SW480 (cell line): ENCODE measurements around the gene FBF1.
A peak's percentile ranks its signal among the peaks of the same experiment; 100 is the strongest.

ENCODE experiments used
- DNase-seq: peaks from one replicate; pipeline ENCODE4 v3.0.0-alpha.2; 2016; ENCODE audit warnings: low spot score

FBF1 gene

DNA sequence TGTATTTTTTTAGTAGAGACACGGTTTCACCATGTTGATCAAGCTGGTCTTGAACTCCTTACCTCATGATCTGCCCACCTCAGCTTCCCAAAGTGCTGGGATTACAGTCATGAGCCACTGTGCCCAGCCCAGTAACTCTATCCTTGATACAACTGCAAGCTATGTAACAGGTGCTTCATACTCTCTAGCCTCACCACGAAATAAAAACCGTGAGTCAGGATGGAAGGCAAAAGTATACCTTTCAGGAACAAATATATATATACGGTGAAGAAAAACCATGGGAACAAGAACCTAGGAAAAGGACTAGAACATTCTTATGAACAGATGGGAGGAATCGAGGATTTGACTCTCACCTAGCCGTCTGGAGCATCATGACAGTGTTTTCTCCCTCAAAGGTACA is 9.6 kb upstream of the FBF1 start:
- no peak for DNase-seq

DNA sequence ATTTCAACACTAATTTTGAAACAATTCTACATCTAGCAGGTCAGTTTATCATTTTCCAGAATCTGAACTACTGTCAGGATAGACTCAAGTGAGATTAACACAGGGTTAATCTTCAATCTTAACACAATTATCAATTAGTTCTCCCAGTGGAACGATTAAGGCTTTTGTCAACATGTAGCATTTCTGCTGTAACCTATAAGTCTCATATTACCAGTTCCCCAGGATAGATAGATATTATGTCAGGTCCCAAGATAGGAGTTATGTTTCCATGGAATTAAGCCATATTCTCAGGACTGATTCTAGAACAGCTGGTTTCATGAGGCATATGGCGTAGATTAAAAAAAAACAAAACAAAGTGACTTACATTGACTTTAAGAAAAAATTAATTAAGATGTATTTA is 4.4 kb upstream of the FBF1 start:
- no peak for DNase-seq

DNA sequence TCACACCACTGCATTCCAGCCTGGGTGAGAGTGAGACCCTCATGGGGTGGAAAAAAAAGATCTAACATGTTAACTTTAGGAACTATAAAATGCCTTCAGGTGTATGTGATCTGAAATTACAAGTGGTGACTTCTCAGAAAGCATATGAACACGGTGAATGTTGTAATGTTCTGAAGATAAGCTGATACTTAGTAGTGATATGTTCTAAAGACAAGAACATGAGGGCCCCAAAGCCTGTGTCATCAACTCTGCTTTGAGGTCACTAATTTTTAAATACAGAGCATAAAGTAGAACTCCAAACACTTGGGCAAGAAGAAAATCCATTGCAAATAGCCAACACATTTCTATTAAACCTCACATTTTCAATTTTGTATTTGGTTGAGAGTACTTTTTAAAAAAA is 2.6 kb upstream of the FBF1 start:
- DNase-seq, result no peak

DNA sequence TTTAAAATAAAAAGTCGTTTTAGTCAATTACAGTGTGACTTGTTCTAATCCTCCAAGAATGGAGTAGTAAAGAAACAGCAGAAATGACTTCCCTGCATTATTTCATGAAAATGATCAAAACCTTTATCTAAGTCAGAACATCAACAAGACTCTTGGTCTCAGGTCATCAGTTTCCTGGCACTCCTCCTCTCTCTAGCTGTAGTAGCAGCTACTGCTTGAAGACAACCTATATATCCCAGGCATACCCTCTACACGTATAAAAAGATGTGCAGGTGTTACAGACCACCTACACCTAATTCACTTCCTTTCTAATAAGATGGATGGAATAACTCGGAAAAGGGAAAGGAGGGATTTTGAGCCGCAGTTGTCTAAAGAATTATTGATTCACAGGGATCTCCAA is 1.6 kb upstream of the FBF1 start:
- DNase-seq, result no peak

DNA sequence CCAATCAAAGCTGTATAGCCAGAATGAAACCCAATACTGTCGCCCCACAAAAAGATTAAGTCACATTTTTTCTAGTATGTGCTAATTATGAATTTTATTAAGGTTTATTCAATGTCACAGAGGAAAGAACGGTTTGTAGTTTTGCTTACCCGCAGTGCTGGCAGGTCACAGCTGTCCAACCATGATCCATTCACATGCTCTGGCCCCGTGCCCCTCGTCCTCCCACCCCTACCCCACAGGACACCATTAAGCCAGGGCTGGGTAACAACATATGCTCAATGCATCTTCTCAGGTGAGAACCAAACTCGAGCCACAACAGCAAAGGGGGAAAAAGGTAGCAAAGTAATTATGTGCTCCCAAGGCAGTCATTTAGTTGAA is 589 bp upstream of the FBF1 start:
- DNase-seq, result no peak

DNA sequence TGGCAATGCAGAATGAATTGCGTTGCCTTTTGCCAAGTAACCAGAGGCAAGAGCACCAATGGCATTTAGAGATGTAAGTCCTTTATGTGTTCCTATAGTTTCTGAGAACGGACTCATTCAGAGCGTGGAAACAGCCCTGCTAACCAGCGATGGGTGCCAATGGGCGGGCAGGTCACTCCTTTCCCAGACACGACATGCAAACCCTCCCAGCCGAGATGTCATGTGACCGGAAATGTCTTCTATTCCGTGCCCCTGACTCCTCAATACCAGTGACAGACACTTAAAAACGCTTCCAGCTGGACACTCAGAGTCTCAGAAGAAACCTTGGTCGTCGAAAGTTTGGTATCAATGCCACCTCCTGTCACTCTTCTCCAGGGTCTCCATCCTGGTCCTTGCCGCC is 3.2 kb downstream of the FBF1 start:
- no peak for DNase-seq

DNA sequence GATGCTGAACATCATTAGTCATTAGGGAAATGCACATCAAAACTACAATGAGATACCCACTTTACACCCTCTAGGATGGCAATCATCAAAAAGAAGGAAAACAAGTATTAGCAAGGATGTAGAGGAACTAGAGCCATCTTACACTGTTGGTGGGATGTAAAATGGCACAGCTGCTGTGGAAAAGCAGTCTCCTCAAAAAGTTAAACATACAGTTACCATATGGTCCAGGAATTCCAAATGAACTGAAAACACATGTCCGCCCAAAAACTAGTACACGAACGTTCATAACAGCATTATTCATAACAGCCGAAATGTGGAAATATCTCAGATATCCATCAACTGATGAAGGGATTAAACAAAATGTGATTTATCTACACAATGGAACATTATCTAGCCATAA is 7.0 kb downstream of the FBF1 start:
- no peak for DNase-seq

DNA sequence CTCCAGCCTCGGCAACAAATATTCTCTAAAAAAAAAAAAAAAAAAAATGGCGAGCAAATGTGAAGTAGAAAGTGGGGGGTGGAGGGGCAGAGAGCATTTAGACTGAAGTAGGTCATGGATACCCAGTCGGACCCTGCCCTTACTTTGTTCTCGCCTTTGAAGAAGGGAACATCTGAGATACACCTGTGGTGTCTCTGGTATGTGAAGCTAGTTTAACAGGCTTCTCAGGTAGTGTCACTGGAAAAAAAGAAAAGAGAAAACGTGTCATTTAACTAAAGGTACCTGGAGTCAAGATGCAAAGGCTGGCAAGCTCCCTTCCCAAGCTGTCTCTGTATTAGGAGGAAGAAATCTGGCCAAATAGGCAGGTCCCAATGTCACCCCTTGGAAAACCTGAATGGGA is 8.0 kb downstream of the FBF1 start:
- no peak for DNase-seq

DNA sequence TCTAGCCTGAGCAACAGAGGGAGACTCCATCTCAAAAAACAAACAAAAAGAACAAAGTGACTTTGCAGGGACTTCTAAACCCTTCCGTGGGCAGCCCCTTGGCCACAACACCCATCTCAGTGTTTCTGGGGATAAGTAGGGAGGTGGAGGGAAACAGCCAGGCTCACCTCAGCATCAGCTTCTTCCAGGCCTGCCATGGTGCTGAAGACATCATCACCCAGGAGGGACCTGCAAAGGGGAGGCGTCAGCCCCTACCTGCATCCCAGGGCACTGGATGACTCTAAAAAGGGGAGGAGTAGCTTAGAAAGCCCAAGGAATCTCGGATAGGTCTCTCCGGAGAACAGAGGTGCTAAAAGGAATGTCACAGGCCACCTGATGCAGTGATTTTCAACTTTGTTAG is 9.8 kb downstream of the FBF1 start:
- no peak for DNase-seq

DNA sequence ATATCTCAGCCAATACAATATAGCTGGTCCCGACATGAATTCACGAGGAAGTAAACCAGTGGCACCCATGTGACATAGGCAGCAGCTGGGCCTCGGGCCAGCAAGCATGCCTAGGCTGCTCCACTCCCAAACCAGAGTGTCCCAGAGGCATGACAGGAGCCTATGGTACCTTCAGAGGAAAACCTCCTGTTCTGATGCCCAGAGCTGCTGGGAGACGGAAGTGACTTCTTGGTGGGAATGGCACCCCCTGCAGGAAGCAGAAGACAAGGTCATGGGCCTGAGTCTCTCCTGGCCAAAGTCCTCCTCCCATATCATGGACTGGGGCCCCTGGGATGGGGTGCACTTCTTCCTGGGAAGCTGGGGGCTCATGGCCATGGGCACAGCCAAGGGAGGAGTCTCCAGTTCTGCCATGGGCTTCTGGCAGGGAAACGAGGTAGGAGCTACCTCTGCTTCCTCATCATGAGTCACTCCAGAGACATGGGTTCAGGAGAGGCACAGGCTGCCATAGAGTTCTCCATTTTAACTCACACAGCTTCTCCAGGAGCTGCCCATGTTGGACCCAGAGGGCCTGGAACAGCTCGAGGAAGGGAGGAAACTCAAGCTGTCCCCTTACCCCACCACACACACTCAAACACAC is 13.4 kb downstream of the FBF1 start:
- peak; percentile 32 for DNase-seq

DNA sequence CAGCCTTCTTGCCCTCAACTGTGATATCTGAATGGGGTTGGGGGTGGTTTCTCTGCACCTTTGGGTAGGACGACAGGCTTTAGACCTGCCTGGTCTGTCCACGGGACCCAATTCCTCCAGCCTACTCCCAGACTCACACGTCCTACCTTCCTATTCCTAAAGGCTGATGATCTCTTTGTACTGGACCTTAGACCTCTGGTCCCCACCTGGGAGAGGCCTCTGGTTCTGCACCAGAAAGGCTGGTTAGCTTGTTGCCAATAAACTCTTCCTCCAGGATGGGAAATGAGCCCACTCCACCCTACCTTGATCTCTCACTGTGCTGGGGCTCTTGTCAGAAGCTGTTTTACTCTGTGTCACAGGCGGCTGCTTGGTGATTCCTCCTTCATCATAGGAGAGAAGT is 14.4 kb downstream of the FBF1 start:
- DNase-seq, result no peak

DNA sequence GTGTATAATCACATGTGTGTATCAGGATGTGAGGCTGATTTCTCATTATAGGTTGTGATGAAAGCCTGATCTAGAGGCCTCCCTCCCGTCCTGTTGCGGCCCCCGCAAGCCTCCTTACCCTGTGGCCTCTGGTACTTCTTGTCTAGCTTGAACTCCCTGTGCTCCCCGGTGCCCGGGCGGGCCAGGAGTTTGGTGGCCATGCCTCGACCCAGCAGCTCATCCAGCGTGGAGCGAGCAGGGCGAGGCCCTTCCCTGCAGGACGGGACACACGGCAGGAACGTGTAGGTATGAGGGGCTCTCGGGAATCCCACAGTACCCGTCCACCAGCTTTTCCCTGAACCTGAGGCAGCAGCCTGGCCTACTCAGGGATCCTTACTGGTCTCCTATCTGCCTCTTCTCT is 14.9 kb downstream of the FBF1 start:
- DNase-seq, result no peak

DNA sequence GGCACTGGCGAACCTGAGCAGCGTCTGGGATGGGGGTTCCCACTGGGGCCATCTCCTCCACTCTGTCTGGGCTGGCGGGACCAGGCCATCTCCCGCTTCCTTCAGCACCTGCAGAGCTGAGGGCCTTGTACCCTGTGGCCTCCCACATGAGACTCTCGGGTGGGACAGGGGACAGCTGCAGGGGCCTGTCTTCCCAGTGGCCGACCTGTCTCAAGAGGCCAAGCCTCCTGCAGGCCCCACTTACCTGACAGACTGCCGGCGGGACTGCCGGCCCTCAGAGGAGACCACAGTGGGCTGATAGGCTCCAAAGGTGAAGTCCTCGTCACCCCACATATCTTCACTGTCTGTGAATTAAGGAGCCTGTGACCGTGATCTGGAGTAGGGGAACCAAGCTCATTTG is 15.7 kb downstream of the FBF1 start:
- DNase-seq, result no peak

DNA sequence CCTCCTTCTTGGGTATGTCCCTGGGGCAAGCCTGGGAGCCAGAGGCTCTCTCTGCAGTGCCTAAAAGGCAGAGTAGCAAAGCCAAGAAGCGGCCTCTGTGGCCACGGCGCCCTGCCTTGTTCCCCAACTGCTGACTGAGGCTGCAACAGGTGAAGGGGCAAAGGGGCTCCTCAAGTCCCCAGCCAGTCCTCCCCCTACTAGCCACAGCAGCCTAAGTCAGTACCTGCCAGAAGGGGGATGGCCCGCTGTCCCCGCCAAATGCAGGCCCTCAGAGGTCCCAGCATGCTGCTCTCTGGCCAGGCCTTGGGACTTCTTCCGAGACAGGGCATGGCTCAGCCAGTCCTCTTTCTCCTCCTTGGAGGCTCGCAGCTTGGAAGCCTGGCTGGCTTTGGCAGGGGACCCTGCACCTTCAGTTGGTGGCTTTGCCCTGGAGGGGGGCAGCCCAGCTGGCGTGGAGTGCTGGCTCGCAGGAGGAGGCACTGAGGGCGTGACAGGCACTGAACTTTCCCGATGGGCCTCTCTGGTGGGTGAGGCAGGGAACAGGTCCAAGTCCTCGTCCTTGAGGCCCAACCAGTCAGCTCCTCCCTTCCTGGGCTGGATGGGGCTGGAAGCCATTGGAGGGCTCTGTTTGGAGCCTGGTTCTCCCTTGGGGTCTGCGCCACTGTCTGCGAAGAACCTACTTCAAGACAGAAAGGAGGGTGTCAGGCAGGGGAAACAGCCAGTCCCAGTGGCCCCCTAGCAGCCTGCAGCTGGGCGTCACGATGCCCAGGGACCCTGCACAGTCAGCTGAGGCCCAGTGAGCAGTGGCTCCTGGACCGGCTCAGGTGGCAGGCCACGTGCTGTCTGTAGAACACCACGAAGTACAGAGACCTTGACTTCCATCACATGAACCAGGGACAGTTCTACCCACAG is 17.6 kb downstream of the FBF1 start:
- no peak for DNase-seq

DNA sequence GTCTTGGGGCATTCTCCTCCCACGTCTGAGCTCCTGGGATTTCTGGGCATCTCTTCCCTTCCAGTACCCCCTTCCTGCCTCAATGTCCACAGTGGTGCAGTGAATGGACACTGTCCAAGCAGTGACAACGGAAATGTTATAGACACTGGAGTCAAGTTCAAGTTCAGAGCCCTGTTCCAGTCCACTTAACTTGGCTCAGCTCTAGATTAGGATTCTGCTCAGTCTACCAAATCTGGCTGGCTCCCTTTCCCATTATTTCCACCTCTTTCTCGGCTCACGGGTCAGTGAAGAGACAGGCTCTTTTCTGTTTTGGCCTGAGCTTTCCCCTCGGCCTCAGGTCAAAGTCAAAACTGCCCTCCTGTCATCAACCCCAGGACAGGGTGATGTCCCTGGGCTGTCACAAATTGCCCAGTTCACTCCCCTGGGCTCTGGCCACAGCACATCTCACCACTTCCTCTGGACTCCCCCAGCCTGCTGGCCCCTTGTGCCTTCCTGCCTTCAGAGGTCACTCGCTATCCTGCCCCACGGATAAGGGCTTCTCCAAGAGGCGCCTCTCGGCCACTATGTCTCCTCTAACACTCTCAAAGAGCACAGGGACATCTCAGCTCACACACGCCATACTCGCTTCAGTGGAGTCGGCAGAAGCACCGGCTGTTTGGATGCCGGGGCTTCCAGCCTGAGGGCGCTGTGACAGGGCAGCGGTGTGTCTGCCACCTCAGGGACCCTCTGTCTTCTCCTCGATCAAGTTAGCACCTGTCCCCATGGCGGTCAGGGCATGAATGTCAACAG is 18.5 kb downstream of the FBF1 start:
- DNase-seq, result no peak

DNA sequence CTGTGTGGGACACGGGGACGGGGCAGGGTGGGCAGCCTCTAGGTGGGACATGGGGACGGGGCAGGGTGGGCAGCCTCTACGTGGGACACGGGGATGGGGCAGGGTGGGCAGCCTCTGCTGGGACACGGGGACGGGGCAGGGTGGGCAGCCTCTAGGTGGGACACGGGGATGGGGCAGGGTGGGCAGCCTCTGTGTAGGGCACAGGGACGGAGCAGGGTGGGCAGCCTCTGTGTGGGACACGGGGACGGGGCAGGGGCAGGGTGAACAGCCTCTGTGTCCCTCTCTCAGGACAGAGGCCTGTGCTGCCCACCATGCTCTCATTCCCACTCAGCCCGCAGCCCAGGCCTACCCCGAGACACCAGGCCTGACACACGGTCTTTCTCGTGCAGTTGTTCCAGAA is 19.2 kb downstream of the FBF1 start:
- no peak for DNase-seq

DNA sequence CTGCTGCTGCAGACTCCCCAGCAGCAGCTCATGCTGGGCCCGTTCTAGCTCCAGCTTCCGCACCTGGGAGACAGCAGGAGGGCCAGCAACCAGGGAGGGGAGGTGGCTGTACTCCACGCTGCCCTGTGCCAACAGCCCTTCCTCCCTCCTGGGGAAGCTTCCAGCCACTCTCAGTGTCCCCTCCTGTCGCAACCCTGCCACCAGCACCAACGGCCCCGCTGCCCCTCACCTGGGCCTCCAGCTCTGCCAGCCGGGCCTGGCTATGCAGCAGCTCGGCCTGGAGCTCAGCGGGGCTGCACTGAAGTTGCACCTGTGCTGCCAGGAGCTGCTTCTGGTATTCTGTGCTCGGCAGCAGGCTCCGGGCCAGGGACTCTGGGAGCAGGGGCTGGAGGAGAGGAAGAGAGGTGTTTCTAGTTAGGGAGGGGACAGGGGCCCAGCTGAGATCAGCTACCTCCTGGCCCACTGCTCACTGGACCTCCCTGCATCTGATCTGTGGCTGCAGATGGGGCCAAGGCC is 20.7 kb downstream of the FBF1 start:
- DNase-seq, result no peak

DNA sequence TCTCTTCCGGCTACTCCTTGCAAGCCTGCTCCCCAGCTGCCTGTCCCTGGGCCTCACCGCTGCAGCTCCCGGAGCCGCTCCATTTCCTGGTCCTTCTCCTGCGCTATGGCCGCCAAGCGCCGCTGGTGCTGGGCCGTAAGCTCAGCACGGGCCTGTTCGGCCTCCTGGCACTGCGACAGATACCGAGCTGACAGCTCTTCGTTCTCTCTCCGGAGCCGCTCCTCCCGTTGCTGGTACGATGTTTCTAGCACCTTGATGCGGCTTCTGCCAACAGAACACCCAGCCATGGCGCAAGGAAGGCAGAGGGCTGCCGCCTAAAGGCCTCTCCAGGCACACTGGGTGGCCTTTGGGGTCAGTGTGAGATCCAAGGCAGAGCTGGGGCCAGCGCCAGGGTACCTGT is 21.2 kb downstream of the FBF1 start:
- DNase-seq, result no peak

DNA sequence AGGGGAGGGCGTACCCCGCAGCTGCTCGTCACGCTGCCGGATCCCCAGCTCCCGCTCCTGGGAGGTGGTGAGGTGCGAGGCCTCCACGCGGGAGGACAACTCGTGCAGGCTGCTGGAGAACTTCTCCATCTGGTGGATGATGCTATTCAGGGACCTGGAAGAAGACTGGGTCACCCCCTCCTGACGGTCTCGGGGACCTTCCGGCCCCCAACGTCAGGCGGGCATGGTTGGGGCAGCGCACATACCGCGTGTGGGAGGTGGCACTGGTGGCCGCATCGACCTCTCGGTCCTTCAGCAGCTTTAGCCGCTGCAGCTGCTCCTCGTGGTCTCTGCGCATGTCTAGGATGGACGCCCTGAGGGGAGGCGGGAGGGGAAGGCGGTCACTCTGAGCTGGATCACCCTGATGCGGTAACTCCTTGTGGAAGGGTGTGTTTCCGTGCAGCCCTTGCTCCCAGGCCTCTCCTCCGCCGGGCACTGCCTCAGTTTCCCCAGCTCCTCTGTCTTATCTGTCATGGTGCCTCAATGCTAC is 22.9 kb downstream of the FBF1 start:
- no peak for DNase-seq

DNA sequence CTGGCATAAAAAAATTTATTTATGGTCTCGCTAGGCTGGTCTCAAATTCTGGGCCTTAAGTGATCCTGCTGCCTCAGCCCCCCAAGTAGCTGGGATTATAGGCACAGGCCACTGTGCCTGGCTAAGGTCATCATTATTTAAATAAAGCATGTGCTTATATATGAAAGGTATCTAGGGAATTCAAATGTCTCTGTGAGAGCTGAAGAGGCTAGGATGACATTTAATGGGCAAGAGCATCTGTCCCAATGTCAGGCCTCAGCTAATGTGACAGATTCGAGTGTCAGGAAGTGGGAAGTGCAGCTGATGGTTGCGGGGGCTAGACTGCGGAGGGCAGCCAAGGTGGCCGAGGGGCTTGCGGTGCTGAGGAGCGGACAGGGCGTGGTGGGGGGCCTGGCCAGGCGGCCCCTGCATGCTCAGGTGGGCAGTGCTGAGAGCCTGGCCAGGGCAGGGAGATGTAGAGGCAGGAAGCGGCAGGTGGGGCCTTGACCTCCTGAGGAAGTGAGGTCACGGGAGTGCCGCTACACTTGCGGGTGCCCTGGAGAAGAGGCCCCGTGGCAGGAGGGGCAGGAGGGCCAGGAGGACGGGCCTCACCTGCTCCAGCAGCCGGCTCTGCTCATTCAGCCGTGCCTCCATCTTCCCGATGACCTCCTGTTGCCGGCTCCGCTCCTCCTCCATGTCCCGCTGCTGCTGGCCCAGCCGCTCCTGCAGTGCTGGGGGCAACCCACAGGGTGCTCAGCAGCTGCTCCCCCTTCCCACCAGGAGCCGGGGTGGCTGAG is 23.5 kb downstream of the FBF1 start:
- no peak for DNase-seq

DNA sequence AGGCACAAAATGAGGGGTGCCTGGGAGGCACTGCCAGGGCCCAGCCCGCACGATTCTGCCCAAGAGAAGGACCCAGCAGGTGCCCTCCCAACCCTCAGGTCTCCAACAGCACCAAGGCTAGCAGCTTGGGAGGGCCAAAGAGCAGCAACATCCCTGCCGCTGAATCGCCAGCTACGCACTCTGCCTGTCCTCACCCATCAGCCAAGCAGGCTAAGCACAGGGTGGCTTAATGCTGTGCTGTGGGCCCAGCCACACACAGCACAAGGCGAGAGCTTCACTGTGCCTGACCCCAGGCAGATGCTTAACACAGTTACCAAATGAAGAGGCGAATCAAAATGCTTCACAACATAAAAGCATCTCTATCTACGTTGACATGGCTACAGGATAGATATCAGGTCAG is 25.6 kb downstream of the FBF1 start:
- no peak for DNase-seq
